GM12878 (cell line): ENCODE measurements around the gene MRGPRG. TPM values are rescaled to one million over a fixed set of nuclear protein-coding genes. Genes with fewer than 3 reads are reported as not detected.

Experiments used
- ATAC-seq: fragments of 200-7000 bp; cut with Tn5 transposase; 3 replicates; pipeline ENCODE4 v1.9.1; 2020; ENCODE audit warnings: mild to moderate bottlenecking, moderate library complexity
- BruUV-seq: library from RNA; stranded (reverse); fragments of 400-500 nt; replicated peaks from 2 replicates; lab custom pipeline; 2021; lab: Mats Ljungman, UMichigan
- CTCF ChIA-PET: fragments of 300-600 bp; sonication (Branson Sonifier 250); formaldehyde crosslinking; extraction: SDS; loops from one replicate; lab custom pipeline; 2021; ENCODE audit warnings: inconsistent platforms; lab: Yijun Ruan, JAX
- POLR2A ChIA-PET: fragments of 350-600 bp; formaldehyde crosslinking; extraction: SDS; loops from one replicate; lab custom pipeline; 2021; ENCODE audit warnings: inconsistent platforms; lab: Charles Lee
- RAD21 ChIA-PET: fragments of 300-600 bp; sonication (Branson Sonifier 250); formaldehyde crosslinking; loops from one replicate; lab custom pipeline; 2023; ENCODE audit warnings: antibody characterized with exemption; ENCODE audit not compliant: unreplicated experiment; lab: Charles Lee
- SMC1A ChIA-PET: fragments of 300-600 bp; sonication (Branson Sonifier 250); formaldehyde crosslinking; loops from one replicate; lab custom pipeline; 2023; ENCODE audit not compliant: unreplicated experiment, uncharacterized antibody; lab: Charles Lee
- DNase-seq: peaks from one replicate; pipeline ENCODE4 v3.0.0-alpha.2; 2011; ENCODE audit warnings: low read depth, low spot score
- FAIRE-seq: peaks from 3 replicates; lab custom pipeline; 2011; peaks lifted over from hg19 to GRCh38; lab: Jason Lieb, UNC
- H2AFZ ChIP-seq: 2 replicates; pipeline ENCODE4 v1.6.0; 2011; ENCODE audit warnings: low read depth, low read length, control low read depth; ENCODE audit not compliant: control insufficient read depth
- H3K27ac ChIP-seq: 2 replicates; pipeline ENCODE4 v1.5.1; 2011; ENCODE audit warnings: control low read depth; ENCODE audit not compliant: control insufficient read depth, insufficient read depth
- H3K27me3 ChIP-seq, 2 experiments: replicated peaks in 1 of 2; 2 replicates each; pipeline versions ENCODE4 v1.6.0 to v1.6.1; 2011; ENCODE audit warnings: low read length in 1 of 2; ENCODE audit not compliant: control insufficient read depth in 2 of 2, insufficient read depth in 2 of 2
- H3K36me3 ChIP-seq, 2 experiments: 2 replicates each; pipeline ENCODE4 v1.5.1; 2011; ENCODE audit warnings: low read length in 1 of 2; ENCODE audit not compliant: control insufficient read depth in 2 of 2, insufficient read depth in 2 of 2
- H3K4me1 ChIP-seq: 2 replicates; pipeline ENCODE4 v1.6.1; 2011; ENCODE audit warnings: mild to moderate bottlenecking, low read length, moderate library complexity, mixed read lengths; ENCODE audit not compliant: control insufficient read depth, insufficient read depth
- H3K4me2 ChIP-seq: 2 replicates; pipeline ENCODE4 v1.6.0; 2011; ENCODE audit warnings: control low read depth; ENCODE audit not compliant: control insufficient read depth, insufficient read depth
- H3K4me3 ChIP-seq: fragments of 200-600 bp; sonication (generic); 2 replicates; pipeline ENCODE4 v1.5.1; 2016
- H3K79me2 ChIP-seq: 2 replicates; pipeline ENCODE4 v1.6.0; 2011; ENCODE audit warnings: low read length; ENCODE audit not compliant: control insufficient read depth, insufficient read depth
- H3K9ac ChIP-seq: 2 replicates; pipeline ENCODE4 v1.8.0; 2011; ENCODE audit warnings: low read length, control low read depth, mixed read lengths; ENCODE audit not compliant: control insufficient read depth, insufficient read depth
- H3K9me3 ChIP-seq: replicated peaks from 3 replicates; pipeline ENCODE4 v1.5.1; 2011; ENCODE audit warnings: mild to moderate bottlenecking, low read length; ENCODE audit not compliant: control insufficient read depth, insufficient read depth
- H4K20me1 ChIP-seq: 2 replicates; pipeline ENCODE4 v1.6.0; 2011; ENCODE audit not compliant: control insufficient read depth, insufficient read depth
- ASH2L ChIP-seq: fragments of 300-600, 200-600 bp; sonication (generic); IDR thresholded peaks from 2 replicates; pipeline ENCODE4 v1.6.1; 2017; ENCODE audit warnings: low read depth, mild to moderate bottlenecking, borderline replicate concordance
- CREM ChIP-seq: IDR thresholded peaks from 2 replicates; pipeline ENCODE4 v1.6.1; 2014; ENCODE audit warnings: antibody characterized with exemption, low read depth
- CUX1 ChIP-seq: IDR thresholded peaks from 2 replicates; pipeline ENCODE4 v1.6.1; 2012; ENCODE audit warnings: improper control_type of control experiment, low read depth, low read length; ENCODE audit not compliant: insufficient replicate concordance
- DPF2 ChIP-seq: fragments of 450-650 bp; IDR thresholded peaks from 2 replicates; pipeline ENCODE4 v1.6.1; 2017; ENCODE audit warnings: mild to moderate bottlenecking
- EZH2 ChIP-seq: IDR thresholded peaks from 2 replicates; pipeline ENCODE4 v1.6.1; 2012; ENCODE audit warnings: low read depth, mild to moderate bottlenecking, control low read depth, inconsistent platforms, low read length, borderline replicate concordance; ENCODE audit not compliant: control insufficient read depth
- GABPA ChIP-seq: IDR thresholded peaks from 2 replicates; pipeline ENCODE4 v1.6.1; 2014; ENCODE audit warnings: antibody characterized with exemption, low read depth, mild to moderate bottlenecking, inconsistent platforms
- KDM1A ChIP-seq: fragments of 200-600 bp; sonication (generic); IDR thresholded peaks from 2 replicates; pipeline ENCODE4 v1.6.1; 2016; ENCODE audit warnings: borderline replicate concordance
- MTA2 ChIP-seq: fragments of 450-650 bp; IDR thresholded peaks from 2 replicates; pipeline ENCODE4 v1.6.1; 2016; ENCODE audit warnings: low read depth, mild to moderate bottlenecking, moderate library complexity
- MTA3 ChIP-seq: IDR thresholded peaks from 2 replicates; pipeline ENCODE4 v1.6.1; 2012; ENCODE audit warnings: low read length, inconsistent platforms, borderline replicate concordance
- NFYA ChIP-seq: IDR thresholded peaks from 2 replicates; pipeline ENCODE4 v1.6.1; 2011; ENCODE audit warnings: low read depth, mild to moderate bottlenecking, low read length, improper control_type of control experiment, borderline replicate concordance
- TBL1XR1 ChIP-seq: IDR thresholded peaks from 2 replicates; pipeline ENCODE4 v1.6.1; 2012; ENCODE audit warnings: low read depth, low read length, improper control_type of control experiment
- YBX1 ChIP-seq: fragments of 450-650 bp; IDR thresholded peaks from 2 replicates; pipeline ENCODE4 v1.6.1; 2016; ENCODE audit warnings: antibody characterized with exemption
- WGBS: methylation state at CpG from one replicate; pipeline ENCODE4 v1.1.6; 2016; ENCODE audit warnings: low lambda C conversion rate; ENCODE audit not compliant: insufficient replicate concordance, insufficient coverage; ENCODE audit errors: missing lambda C conversion rate; 5-methylcytosine and 5-hydroxymethylcytosine counted together
- in situ Hi-C: fragments of 300-500 bp; cut with MboI; formaldehyde crosslinking; loops from 9 replicates; pipeline ENCODE4 v1.14.3; 2018; ENCODE audit warnings: mixed read lengths
- intact Hi-C: fragments of 100-400 bp; cut with micrococcal nuclease; formaldehyde crosslinking; loops from one replicate; pipeline ENCODE4 v1.14.2; 2022; ENCODE audit not compliant: unreplicated experiment
- polyA plus RNA-seq, 11 experiments: library from polyadenylated mRNA; depleted of rRNA in 4 of 11; unstranded in 6 of 11; stranded (reverse) in 5 of 11; fragments of >200 nt; fragmentation: Nextera tagmentation in 4 of 11; fragmentation: Illumina TruSeq in 1 of 11; extraction: Ambion mirVana in 4 of 11; extraction: Trizol in 1 of 11; gene quantifications; 1 replicate in 1 of 11; 2 replicates in 10 of 11; pipeline versions ENCODE4 v1.2.1 to v1.2.3, GENCODE V29; 2011 to 2016; ENCODE audit warnings: inconsistent platforms in 2 of 11, missing spikeins in 2 of 11, low read depth in 1 of 11
- total RNA-seq, 4 experiments: library from RNA; depleted of rRNA in 3 of 4; stranded (reverse); fragments of >200 nt in 3 of 4; fragmentation: Illumina TruSeq in 1 of 4; extraction: Trizol in 1 of 4; gene quantifications; 2 replicates each; pipeline versions ENCODE4 v1.2.1 to v1.2.3, GENCODE V29; 2013 to 2021
- TF ChIP-seq, protein P1 (sequence below): fragments of 150-350 bp; IDR thresholded peaks from 2 replicates; pipeline ENCODE4 v1.6.1; 2014; ENCODE audit warnings: mild to moderate bottlenecking, low read depth, low read length
- TF ChIP-seq, protein P2 (sequence below): IDR thresholded peaks from 2 replicates; pipeline ENCODE4 v1.6.1; 2011; ENCODE audit warnings: borderline replicate concordance, low read depth, mild to moderate bottlenecking, moderate library complexity, low read length; ENCODE audit not compliant: insufficient read depth, poor library complexity, severe bottlenecking

Gene MRGPRG
- total and polyA plus RNA-seq, 10 of the 15 experiments (the other 5 are each of a cell fraction or from before 2014, with no cell fraction given): not detected

DNA sequence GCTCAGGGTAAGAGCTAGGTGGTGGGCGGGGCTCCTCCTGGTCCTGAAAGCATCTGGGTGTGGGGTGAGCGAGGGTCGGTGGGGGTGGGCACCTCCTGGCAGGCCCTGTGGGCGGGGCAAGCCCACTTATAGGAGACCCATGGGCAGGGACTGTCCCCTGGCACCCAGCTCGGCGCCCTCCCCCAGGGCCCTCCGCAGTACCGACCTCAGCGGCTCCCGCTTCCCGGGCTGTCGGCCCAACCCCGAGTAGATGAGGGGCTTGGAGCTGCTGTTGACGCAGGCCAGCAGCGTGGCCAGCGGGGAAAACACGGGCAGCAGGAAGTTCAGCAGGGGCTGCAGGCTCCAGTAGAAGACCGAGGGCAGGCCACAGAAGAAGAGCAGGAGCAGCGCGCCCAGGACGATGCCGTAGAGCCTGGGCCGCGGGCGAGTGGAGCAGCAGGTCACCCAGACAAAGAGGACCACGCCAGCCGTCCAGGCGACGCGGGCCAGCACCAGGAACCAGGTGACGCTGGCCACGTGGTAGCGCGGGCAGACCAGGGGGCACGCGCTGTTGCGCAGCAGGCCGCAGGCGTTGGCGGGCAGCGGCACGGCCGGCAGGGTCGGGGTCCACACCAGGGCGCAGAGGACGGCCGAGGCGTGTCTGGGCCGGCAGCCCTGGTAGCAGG, 663 bp downstream of the MRGPRG start (continued):
- TF ChIP-seq CUX1: no peak
- TF ChIP-seq, all 136 proteins: peak for 0

GRCh38 chr11:3216027-3216525, 2.5 kb downstream of the MRGPRG start:
- intact Hi-C loops (no loop called here), in situ Hi-C loops (no loop called here)
- Histone ChIP-seq H3K4me2 (no peak overlapping the region), H3K9ac (no peak overlapping the region), H4K20me1 (no peaks in the 10 kb centered on the region), H3K9me3 (no peaks in the 10 kb centered on the region), H3K27me3 (peaks cover 0 to 2% of the 10 kb centered on the region in 2 experiments; a peak in 1 of 4 replicates), H3K4me1 (no peaks in the 10 kb centered on the region), H3K79me2 (no peaks in the 10 kb centered on the region), H3K36me3 (no peaks in the 10 kb centered on the region), H3K27ac (no peak overlapping the region), H3K4me3 (no peak overlapping the region), H2AFZ (no peak overlapping the region)
- ChIA-PET POLR2A (no interaction called here), RAD21 (no interaction called here), CTCF (interaction anchor here (0.6 kb wide), 1 partner anchor 137 kb away, joined by 3 read pairs; no protein-coding TSS in a partner anchor), SMC1A (interaction anchor here (1.5 kb wide), 1 partner anchor 193 kb away, joined by 3 read pairs; no protein-coding TSS in a partner anchor)
- TF ChIP-seq KDM1A (no peak), EZH2 (no peak), GABPA (no peak), NFYA (no peak), ASH2L (no peak), TBL1XR1 (no peak), MTA3 (no peak), YBX1 (no peak), MTA2 (no peak), CREM (no peak), DPF2 (no peak)
- TF ChIP-seq, protein P1, sequence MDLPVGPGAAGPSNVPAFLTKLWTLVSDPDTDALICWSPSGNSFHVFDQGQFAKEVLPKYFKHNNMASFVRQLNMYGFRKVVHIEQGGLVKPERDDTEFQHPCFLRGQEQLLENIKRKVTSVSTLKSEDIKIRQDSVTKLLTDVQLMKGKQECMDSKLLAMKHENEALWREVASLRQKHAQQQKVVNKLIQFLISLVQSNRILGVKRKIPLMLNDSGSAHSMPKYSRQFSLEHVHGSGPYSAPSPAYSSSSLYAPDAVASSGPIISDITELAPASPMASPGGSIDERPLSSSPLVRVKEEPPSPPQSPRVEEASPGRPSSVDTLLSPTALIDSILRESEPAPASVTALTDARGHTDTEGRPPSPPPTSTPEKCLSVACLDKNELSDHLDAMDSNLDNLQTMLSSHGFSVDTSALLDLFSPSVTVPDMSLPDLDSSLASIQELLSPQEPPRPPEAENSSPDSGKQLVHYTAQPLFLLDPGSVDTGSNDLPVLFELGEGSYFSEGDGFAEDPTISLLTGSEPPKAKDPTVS: no peak
- TF ChIP-seq, protein P2, sequence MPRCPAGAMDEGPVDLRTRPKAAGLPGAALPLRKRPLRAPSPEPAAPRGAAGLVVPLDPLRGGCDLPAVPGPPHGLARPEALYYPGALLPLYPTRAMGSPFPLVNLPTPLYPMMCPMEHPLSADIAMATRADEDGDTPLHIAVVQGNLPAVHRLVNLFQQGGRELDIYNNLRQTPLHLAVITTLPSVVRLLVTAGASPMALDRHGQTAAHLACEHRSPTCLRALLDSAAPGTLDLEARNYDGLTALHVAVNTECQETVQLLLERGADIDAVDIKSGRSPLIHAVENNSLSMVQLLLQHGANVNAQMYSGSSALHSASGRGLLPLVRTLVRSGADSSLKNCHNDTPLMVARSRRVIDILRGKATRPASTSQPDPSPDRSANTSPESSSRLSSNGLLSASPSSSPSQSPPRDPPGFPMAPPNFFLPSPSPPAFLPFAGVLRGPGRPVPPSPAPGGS: no peak
- DNase-seq (no peak), ATAC-seq (no peak), FAIRE-seq (no peak)
- WGBS: 50% methylated on average over 11 of the region's 11 CpGs
- no TSS peak for BruUV-seq
